Liver (tissue), 3 donors: Measurements from ENCODE around the gene RAB4B.

Experiments
- GABPA ChIP-seq, 2 donors: IDR thresholded peaks in 1 of 2; conservative IDR thresholded peaks in 1 of 2; 2 replicates each; pipeline ENCODE4 v1.6.1; 2016; ENCODE audit warnings: antibody characterized with exemption in 2 of 2, mild to moderate bottlenecking in 1 of 2, moderate library complexity in 1 of 2
- JUND ChIP-seq, 2 donors: IDR thresholded peaks; 2 replicates each; pipeline ENCODE4 v1.6.1; 2016; ENCODE audit warnings: antibody characterized with exemption in 2 of 2
- RAD21 ChIP-seq, 2 donors: IDR thresholded peaks; 2 replicates each; pipeline ENCODE4 v1.6.1; 2016; ENCODE audit warnings: antibody characterized with exemption in 2 of 2, mild to moderate bottlenecking in 2 of 2
- SP1 ChIP-seq: IDR thresholded peaks from 2 replicates; pipeline ENCODE4 v1.6.1; 2018; ENCODE audit warnings: antibody characterized with exemption, mild to moderate bottlenecking
- YY1 ChIP-seq: IDR thresholded peaks from 2 replicates; pipeline ENCODE4 v1.6.1; 2016; ENCODE audit warnings: antibody characterized with exemption, mild to moderate bottlenecking
- TF ChIP-seq, protein P1 (sequence below): fragments of 150-350 bp; IDR thresholded peaks from 2 replicates; pipeline ENCODE4 v1.5.1; 2017; ENCODE audit warnings: improper control_type of control experiment, low read depth, low read length; ENCODE audit not compliant: missing input control
- TF ChIP-seq, protein P2 (sequence below): IDR thresholded peaks from 2 replicates; pipeline ENCODE4 v1.6.1; 2016; ENCODE audit warnings: antibody characterized with exemption
- donor health status: healthy.
- donor health status: healthy.

DNA sequence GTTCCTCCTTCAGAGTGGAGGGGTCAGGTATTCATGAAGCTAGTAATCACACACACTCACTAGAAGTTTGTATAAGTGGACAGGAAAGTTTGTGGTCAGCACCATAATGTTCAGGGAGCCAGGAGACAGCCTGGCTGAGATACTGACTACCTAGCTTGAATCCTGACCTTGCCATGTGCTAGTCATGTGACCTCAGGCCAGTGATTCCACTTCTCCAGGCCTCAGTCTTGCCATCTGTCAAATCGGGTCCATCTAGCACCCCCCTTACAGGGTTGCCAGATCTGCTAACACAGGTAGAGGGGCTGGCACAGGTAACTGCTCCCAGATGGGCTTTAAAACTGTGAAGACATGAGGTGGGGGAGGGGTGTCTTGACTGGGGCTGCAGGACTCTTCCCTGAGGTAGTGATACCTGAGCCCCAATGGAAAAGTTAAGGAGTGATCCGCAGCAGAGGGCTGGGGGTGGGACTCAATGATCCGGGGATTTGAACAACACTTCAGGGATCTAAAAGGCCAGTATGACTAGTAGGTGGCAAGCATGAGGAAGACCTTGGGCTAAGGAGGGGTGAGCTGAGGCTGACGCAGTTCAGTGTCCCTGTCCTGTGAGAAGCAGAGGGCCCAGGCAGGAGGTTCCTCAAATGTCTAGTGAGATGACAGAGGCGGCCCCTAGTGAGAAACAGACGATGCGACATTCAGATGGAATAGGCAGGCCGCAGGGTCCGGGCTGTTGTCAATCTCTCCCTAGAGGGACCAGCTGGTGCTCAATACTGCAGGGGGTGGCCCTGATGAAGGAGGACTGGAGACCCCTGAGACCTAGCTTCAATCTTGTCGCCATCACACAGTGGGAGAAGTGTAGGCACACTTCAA is 36.3 kb upstream of the RAB4B start:
- TF ChIP-seq, protein P1, sequence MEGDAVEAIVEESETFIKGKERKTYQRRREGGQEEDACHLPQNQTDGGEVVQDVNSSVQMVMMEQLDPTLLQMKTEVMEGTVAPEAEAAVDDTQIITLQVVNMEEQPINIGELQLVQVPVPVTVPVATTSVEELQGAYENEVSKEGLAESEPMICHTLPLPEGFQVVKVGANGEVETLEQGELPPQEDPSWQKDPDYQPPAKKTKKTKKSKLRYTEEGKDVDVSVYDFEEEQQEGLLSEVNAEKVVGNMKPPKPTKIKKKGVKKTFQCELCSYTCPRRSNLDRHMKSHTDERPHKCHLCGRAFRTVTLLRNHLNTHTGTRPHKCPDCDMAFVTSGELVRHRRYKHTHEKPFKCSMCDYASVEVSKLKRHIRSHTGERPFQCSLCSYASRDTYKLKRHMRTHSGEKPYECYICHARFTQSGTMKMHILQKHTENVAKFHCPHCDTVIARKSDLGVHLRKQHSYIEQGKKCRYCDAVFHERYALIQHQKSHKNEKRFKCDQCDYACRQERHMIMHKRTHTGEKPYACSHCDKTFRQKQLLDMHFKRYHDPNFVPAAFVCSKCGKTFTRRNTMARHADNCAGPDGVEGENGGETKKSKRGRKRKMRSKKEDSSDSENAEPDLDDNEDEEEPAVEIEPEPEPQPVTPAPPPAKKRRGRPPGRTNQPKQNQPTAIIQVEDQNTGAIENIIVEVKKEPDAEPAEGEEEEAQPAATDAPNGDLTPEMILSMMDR, result no peak
- TF ChIP-seq SP1 (no peak), RAD21 (IDR thresholded peaks at IDR 0.05) (no peak), JUND (IDR thresholded peaks at IDR 0.05) (no peak), YY1 (no peak), GABPA (IDR thresholded peaks at IDR 0.05 in 1 of 2, conservative IDR thresholded peaks at IDR 0.05 in 1 of 2) (no peak)
- TF ChIP-seq, protein P2, sequence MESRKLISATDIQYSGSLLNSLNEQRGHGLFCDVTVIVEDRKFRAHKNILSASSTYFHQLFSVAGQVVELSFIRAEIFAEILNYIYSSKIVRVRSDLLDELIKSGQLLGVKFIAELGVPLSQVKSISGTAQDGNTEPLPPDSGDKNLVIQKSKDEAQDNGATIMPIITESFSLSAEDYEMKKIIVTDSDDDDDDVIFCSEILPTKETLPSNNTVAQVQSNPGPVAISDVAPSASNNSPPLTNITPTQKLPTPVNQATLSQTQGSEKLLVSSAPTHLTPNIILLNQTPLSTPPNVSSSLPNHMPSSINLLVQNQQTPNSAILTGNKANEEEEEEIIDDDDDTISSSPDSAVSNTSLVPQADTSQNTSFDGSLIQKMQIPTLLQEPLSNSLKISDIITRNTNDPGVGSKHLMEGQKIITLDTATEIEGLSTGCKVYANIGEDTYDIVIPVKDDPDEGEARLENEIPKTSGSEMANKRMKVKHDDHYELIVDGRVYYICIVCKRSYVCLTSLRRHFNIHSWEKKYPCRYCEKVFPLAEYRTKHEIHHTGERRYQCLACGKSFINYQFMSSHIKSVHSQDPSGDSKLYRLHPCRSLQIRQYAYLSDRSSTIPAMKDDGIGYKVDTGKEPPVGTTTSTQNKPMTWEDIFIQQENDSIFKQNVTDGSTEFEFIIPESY, result no peak
